ENCODE results near the gene GAS5. TPM values are rescaled to one million over a fixed set of nuclear protein-coding genes. Genes with fewer than 3 reads are reported as not detected.
A peak's percentile ranks its signal among the peaks of the same experiment; 100 is the strongest.

GAS5 gene
- total and polyA plus RNA-seq, 2 of the 8 experiments (the other 6 are each of a cell fraction or from before 2014, with no cell fraction given), result 799 to 1,238 TPM

DNA sequence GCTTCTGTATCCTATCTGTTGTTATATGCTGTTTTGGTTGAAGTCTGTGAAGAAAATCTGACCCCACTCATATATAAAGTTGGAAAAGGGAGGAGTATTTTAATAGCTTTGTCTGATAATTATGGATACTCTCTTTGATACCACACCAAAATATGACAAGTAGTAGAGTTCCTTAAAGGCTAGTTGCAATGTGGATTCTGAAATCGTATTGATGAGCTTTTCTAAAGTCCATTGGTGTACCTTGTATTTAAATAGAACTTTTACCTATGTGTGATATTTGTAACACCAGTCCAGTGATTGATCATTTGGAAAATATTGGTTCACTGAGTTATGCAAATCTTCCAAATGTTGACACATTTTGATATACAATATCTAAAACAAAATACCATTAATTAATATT is 7.7 kb downstream of the GAS5 start:
- Histone ChIP-seq H2AFZ (ENCODE audit: low read length) (no peak overlapping the region), H3K4ac (replicated peaks; ENCODE audit: insufficient read length, low read depth, low read length) (no peak overlapping the region), H3K4me3 (ENCODE audit: extremely low read depth in 1 of 4, insufficient read depth in 2 of 4, low read depth in 3 of 4, low read length in 4 of 4) (no peak overlapping the region), H3K27me3 (replicated peaks in 1 of 4; ENCODE audit: control insufficient read depth in 3 of 4, extremely low read depth in 1 of 4, insufficient read depth in 3 of 4, low read length in 3 of 4) (no peaks in the 10 kb centered on the region), H3K4me1 (replicated peaks in 1 of 4; ENCODE audit: control insufficient read depth in 3 of 4, insufficient read depth in 4 of 4, low read length in 3 of 4) (peaks cover 2 to 3% (median 3%) of the 10 kb centered on the region in 4 experiments; a peak in 2 of 7 replicates), H3K9me3 (ENCODE audit: insufficient read depth in 2 of 2, low read depth in 1 of 2, low read length in 1 of 2) (no peaks in the 10 kb centered on the region), H2BK120ac (replicated peaks; ENCODE audit: low read depth, low read length) (no peak overlapping the region), H3K56ac (replicated peaks; ENCODE audit: insufficient read length, low read depth, low read length) (no peak overlapping the region), H4K5ac (ENCODE audit: insufficient read length, low read depth, low read length) (no peak overlapping the region), H3K18ac (ENCODE audit: extremely low read depth, low read length) (no peak overlapping the region), H2AK5ac (ENCODE audit: low read depth, low read length) (no peak overlapping the region), H2BK5ac (ENCODE audit: low read depth, low read length) (no peak overlapping the region), H3K9ac (replicated peaks in 1 of 4; ENCODE audit: extremely low read depth in 1 of 4, low read depth in 3 of 4, low read length in 3 of 4) (no peak overlapping the region), H4K20me1 (replicated peaks in 1 of 2; ENCODE audit: control insufficient read depth in 1 of 2, insufficient read depth in 2 of 2, low read length in 2 of 2) (peaks cover 0 to 5% of the 10 kb centered on the region in 2 experiments), H3K4me2 (ENCODE audit: insufficient read depth in 1 of 2, low read depth in 2 of 2, low read length in 2 of 2) (no peak overlapping the region), H3K23ac (ENCODE audit: insufficient read length) (no peak overlapping the region), H2BK20ac (ENCODE audit: low read length) (no peak overlapping the region), H4K91ac (replicated peaks; ENCODE audit: insufficient read length, low read length) (no peak overlapping the region), H3K79me2 (ENCODE audit: control insufficient read depth in 1 of 2, insufficient read depth in 2 of 2, low read length in 2 of 2) (peaks cover 0 to 5% of the 10 kb centered on the region in 2 experiments; a peak in 2 of 4 replicates), H2BK15ac (ENCODE audit: low read length) (no peak overlapping the region), H3K27ac (ENCODE audit: low read depth, low read length) (no peak overlapping the region), H3K36me3 (ENCODE audit: control insufficient read depth in 2 of 4, insufficient read depth in 4 of 4, low read length in 3 of 4) (peaks cover 20 to 59% (median 42%) of the 10 kb centered on the region in 4 experiments), H3K23me2 (ENCODE audit: low read depth, low read length) (no peaks in the 10 kb centered on the region), H3K79me1 (ENCODE audit: low read depth, low read length) (no peaks in the 10 kb centered on the region), H2BK12ac (ENCODE audit: low read depth, low read length) (no peak overlapping the region), H4K8ac (ENCODE audit: extremely low read depth, insufficient read depth, low read length) (no peak overlapping the region), H3K14ac (ENCODE audit: insufficient read length) (no peak overlapping the region)
- ChIA-PET POLR2A (ENCODE audit: partially characterized antibody) (interaction anchor here (0.8 to 13.3 kb wide), 15 partner anchors 9 to 429 kb away, joined by 3 to 475 read pairs (median 4); partner anchors contain the start of genes CENPL, DARS2 and ZBTB37), CTCF (ENCODE audit: partially characterized antibody) (interaction anchor here (0.9 to 1.3 kb wide), 2 partner anchors 8 to 48 kb away, joined by 4 to 6 read pairs; no protein-coding TSS in a partner anchor)
- WGBS, 2 experiments (ENCODE audit: extremely low coverage in 1 of 2, insufficient coverage in 1 of 2, insufficient read length in 1 of 2, insufficient replicate concordance in 2 of 2, low coverage in 1 of 2, low lambda C conversion rate in 2 of 2, missing lambda C conversion rate in 1 of 2), result 90% methylated on average over 1 of the region's 1 CpG; no CpG with 5 or more reads in 1 of the 2 experiments
- DNase-seq (ENCODE audit: low read depth in 1 of 2, low spot score in 2 of 2), result no peak
- no peak for FAIRE-seq
- TF ChIP-seq EP300 (IDR thresholded peaks at IDR 0.05; ENCODE audit: borderline replicate concordance in 1 of 2, low read depth in 2 of 2, low read length in 2 of 2), result no peak
- TF ChIP-seq, protein P1, sequence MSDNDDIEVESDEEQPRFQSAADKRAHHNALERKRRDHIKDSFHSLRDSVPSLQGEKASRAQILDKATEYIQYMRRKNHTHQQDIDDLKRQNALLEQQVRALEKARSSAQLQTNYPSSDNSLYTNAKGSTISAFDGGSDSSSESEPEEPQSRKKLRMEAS (IDR thresholded peaks at IDR 0.05), result no peak
- no peak for TF ChIP-seq NRF1 (IDR thresholded peaks at IDR 0.05; ENCODE audit: low read depth, low read length)
- TF ChIP-seq SP2 (IDR thresholded peaks at IDR 0.05; ENCODE audit: low read length), result no peak
- peak in 1 of 2 experiments; percentile 54; a peak in 1 of 3 replicates for TF ChIP-seq POLR2A (IDR thresholded peaks at IDR 0.05; ENCODE audit: control extremely low read depth in 1 of 2, low read depth in 2 of 2, low read length in 2 of 2)
